Dermis blood vessel endothelial cell (primary cell): ENCODE results near the gene ACOXL. TPM values are rescaled to one million over a fixed set of nuclear protein-coding genes. Genes with fewer than 3 reads are reported as not detected.

Source experiments
- DNase-seq: peaks from one replicate; pipeline ENCODE4 v3.0.0; 2010
- total RNA-seq: library from RNA; depleted of rRNA; stranded (reverse); fragments of >200 nt; gene quantifications from 2 replicates; pipeline ENCODE4 v1.2.3, GENCODE V29; 2014

Gene ACOXL
- total RNA-seq, 1 donor from 2014 or later = not detected

DNA sequence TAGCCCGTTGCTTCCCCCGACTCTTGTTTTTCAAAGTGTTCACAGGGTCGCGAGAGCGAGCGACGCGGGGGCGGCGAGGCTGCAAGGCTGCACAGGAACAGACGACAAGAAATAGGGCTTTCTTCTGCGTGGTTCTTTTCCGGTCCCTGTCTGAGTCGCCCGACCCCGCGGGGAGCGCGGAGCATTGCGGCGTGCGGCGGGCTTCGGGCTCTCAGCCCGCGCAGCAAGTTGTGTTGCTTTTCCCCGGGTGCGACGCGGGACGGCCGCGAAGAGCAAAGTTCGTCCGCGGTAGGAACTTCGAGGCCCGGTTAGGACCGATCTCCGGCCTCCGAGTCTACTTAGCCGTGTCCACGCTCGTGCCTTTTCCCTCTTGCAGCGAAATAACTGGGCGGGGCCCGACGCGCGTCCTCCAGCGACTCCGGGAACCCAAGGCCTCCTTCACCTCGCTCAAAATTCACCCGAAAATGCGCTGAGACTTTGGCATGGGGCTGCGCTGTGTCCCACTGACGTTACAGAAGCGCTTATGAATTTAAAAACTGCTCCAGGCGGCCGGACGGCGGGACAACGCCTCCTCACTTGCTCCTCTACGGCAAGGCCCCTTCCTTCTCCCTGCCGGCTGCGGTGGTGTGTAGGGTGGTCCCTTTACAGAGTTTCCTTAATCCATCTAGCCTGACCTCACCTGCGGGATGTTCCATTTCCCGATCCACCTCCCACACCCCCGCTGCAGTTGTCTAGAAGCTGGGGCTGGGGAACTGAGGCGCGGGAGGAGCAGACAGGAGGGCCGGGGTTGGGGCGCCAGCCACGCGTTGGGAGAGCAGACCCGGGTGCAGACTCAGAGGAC lies 386.8 kb downstream of the ACOXL start:
- peak; percentile 30 for DNase-seq

DNA sequence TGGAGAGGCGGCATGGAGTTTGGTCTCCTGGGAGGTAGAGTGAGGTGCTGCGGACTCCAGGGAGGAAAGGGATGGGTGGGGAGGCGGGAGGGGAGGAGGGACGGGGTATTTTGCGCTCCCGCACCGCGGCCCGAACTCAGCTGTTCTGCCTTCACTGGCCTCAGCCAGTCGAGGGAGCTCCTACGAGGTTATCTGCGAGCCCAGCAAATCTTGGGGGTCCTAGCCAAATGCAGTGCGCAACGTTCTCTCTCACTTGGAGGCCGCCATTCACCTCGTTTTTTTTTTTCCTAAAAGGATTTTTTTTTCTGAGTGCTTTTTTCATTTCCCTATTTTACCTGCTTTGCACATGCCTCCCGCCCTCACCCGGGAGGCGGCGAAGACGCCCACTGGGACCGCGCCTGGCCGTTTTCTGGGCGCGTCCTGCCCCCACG lies 387.5 kb downstream of the ACOXL start:
- peak; percentile 18 for DNase-seq

GRCh38 chr2:111120253-111121027 lies 388.1 kb downstream of the ACOXL start, which contains the start of gene BCL2L11:
BCL2L11 (plus strand) TSS chr2:111120914; CDS start chr2:111123746, 2,832 bp downstream.
- DNase-seq = peak; percentile 95

GRCh38 chr2:111121028-111121827 lies 388.9 kb downstream of the ACOXL start:
- DNase-seq = peak; percentile 50

DNA sequence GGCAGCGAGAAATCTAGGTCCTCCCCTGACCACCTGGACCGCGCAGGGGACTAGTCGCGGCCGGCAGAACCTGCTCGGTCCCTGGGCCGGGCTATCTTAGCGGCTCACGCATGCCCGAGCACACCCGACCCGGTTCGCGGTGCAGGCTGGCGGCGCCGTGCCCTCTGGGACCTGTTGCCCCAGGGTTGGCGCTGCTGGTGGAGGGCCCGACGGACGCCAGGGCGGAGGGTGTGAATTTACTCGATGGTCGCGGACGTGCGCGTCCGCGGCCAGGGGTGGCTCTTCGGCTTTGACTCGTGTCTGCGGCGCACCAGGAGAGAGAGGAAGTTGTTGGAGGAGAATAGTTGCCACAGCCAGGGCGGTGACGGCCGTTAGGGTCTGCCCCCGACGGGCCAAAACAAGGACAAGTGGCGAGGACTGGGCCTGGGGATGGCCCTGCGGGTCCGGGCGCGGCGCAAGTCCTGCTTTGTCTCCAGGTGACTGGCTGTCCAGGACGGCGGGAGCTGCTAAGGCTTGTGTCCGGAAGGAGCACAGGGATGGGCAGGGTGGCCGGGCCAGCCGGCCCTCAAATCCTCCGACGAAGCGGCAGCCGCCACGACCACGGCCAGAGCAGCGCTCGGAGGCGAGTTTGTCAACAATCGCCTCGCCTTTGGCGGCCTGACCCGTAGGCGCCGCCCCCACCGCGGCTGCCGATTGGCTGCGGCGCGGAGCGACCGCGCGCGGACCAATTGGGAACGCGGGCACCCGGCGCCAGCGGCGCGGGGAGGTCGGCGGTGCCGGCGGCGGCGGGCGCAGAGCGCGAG lies 389.7 kb downstream of the ACOXL start:
- DNase-seq = peak; percentile 91

- peak; percentile 95 for DNase-seq
Measured at GRCh38 chr2:111122631-111123421, 390.5 kb downstream of the ACOXL start.

GRCh38 chr2:111123751-111124150 lies 391.4 kb downstream of the ACOXL start:
- no peak for DNase-seq

GRCh38 chr2:111126581-111126980 lies 394.2 kb downstream of the ACOXL start:
- DNase-seq = no peak

GRCh38 chr2:111127351-111127750 lies 395.0 kb downstream of the ACOXL start:
- no peak for DNase-seq

DNA sequence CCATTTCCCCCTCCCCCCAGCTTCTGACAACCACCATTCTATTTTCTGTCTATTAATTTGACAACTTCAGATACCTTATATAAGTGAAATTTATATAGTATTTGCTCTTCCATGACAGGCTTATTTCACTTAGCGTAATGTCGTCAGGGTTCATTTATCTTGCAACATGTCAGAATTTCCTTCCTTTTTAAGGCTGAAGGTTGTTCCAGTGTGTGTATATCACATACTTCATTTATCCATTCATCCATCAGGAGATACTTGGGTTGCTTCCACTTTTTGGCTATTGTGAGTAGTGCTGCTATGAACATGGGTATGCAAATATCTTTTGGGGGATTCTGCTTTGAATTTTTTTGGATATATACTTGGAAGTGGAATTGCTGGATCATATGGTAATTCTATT lies 395.7 kb downstream of the ACOXL start:
- DNase-seq = no peak

GRCh38 chr2:111133603-111134002 lies 401.2 kb downstream of the ACOXL start:
- DNase-seq = no peak

- no peak for DNase-seq
Measured at GRCh38 chr2:111134055-111134454, 401.7 kb downstream of the ACOXL start.

- no peak for DNase-seq
Measured at GRCh38 chr2:111135237-111135909, 403.0 kb downstream of the ACOXL start.

- peak; percentile 38 for DNase-seq
Measured at GRCh38 chr2:111135910-111136297, 403.5 kb downstream of the ACOXL start.

GRCh38 chr2:111138839-111139238 lies 406.5 kb downstream of the ACOXL start:
- no peak for DNase-seq

DNA sequence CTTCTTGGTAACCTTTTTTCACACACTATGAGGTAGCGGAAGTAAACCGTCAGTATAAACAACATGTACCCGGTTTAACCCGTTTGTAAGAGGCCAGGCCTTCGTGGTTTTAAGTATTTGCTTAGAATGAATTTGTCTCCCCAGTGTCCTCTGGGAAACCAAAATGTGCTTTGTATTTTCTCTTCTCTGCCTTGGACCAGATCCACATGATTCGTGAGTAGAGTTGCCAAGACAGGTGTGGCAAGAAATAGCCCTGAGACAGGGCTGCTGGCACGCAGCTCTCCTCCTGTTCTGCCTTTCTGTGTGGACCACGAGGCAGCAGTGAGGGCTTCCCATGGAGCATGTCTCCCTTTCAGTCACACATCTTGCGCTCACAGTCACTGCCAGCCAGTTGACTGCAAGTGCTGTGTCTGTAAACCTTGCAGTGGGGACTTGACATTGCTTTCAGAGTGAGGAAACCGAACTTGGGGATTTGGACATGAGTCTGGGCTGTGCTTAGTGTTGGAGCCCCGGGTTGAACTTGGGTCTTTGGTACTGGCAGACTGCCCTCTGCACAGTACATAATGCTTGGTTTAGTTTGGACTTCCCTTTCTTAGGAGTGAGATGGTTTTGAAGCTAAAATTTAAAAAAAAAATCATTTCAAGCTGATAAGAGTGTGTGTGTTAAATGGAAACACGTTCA lies 407.4 kb downstream of the ACOXL start:
- DNase-seq = no peak

GRCh38 chr2:111140815-111141214 lies 408.4 kb downstream of the ACOXL start:
- DNase-seq = no peak

DNA sequence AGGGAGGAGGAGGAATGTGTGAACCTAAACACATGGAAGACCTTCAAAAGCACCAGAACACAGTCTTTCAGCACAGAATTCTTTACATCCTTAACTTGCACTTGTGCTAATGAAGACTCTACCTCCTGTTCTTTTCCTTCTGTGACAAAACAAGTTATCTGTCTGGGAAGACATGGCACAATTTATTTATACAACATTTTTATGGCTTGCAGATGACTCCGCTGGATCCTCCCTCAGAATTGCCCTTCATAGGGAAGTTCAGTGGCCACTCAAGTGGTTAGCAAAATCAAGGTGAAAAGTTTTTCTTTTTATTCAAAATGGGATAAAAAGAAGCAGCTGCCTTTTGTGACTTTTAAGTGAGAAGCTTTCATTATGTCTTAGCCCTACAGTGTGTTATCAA lies 409.7 kb downstream of the ACOXL start:
- DNase-seq = no peak

DNA sequence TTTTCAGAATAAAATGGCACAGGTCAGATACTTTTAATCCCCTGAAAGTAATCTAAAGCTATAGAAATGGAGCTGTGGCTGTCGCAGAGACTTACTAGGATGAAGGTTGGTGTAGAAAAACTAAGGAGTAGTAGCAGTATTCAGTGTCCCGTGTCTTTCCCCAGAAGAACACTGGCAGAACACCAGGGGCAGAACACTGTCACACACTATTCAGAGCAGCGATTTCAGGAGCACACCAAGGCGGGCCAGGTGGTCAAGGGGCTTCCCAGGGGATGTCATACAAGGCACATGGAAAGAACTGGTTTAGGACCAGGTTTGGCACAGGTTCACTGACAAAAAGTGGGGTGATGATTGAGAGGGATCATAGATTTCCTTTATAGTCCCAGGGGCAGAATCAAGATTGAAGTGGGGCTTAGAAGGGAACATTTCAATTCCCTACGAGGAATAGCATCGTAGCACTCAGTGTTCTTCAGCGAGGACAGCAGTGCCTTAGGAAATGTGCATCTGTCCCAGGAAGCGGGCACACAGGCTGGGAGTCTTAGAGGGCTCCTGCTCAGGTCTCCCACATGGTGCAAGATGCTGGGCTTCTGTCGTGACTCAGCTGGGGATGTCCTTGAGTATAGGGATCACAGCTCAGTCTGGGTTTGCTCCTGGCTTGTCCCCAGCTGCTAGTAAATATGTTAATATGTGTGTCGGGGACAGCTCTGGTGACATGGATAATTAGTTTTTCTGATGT lies 410.9 kb downstream of the ACOXL start:
- DNase-seq = no peak
